HG03196 (cell line): Measurements from ENCODE around the gene FLT1.

Experiments
- ATAC-seq: cut with Tn5 transposase; IDR thresholded peaks from one replicate; pipeline ENCODE4 v1.9.1; 2021; ENCODE audit not compliant: unreplicated experiment

Gene FLT1

GRCh38 chr13:28464861-28465460 is 30.0 kb downstream of the FLT1 start:
- ATAC-seq: no peak

- no peak for ATAC-seq
These were observed 31.4 kb downstream of the FLT1 start for GRCh38 chr13:28463481-28463880.

- no peak for ATAC-seq
These were observed 35.0 kb downstream of the FLT1 start for GRCh38 chr13:28459911-28460310.

- no peak for ATAC-seq
These were observed 36.3 kb downstream of the FLT1 start for GRCh38 chr13:28458608-28459007.

DNA sequence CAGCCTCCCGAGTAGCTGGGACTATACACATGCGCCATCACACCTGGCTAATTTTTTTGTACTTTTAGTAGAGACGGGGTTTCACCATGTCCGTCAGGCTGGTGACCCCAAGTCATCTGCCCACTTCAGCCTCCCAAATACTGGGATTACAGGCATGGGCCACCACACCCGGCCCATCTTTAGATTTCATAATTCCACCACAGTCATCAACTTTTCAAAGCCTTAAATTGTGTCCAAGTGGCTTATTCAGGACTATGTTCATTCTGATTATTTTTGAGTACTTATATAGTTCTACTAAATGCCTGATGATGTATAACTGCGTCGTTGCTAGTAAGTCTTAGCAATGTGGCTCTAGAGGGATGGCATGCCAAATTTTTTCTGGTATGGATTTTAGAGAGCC is 36.9 kb downstream of the FLT1 start:
- no peak for ATAC-seq

DNA sequence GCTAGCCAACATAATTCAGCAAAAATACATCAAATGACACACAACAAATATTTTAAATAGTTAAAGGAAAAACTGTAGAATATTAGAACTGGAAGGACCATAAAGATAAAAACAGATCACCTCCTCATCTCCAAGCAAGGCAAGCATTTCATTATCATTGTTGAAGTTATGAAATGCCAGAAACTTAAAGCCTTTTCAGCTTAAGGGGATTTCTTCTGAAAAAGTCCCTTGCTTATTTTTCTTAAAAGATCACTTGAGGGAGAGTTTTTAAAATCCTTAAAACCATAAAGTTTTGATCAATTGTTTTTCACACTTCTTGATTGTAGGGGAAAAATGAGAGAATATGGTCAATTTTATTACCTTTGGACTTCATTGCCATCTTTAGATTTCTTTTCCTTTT is 37.4 kb downstream of the FLT1 start:
- ATAC-seq: no peak

- ATAC-seq: no peak
These were observed 39.2 kb downstream of the FLT1 start for GRCh38 chr13:28455580-28456194.

DNA sequence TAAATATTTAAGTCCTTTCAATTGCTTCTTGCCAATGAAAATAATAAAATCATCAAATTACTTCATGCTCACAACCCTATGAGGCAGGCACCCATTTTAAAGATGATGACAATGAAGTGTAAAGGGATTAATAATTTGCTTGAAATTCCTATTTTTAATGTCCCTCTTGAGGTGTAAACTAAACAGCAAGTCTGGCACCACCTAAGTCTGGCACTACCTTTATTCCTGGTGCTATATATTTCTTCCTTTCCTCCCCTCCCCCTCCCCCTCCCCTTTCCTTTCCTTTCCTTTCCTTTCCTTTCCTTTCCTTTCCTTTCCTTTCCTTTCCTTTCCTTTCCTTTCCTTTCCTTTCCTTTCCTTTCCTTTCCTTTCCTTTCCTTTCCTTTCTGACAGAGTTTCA is 42.2 kb downstream of the FLT1 start:
- ATAC-seq: no peak

DNA sequence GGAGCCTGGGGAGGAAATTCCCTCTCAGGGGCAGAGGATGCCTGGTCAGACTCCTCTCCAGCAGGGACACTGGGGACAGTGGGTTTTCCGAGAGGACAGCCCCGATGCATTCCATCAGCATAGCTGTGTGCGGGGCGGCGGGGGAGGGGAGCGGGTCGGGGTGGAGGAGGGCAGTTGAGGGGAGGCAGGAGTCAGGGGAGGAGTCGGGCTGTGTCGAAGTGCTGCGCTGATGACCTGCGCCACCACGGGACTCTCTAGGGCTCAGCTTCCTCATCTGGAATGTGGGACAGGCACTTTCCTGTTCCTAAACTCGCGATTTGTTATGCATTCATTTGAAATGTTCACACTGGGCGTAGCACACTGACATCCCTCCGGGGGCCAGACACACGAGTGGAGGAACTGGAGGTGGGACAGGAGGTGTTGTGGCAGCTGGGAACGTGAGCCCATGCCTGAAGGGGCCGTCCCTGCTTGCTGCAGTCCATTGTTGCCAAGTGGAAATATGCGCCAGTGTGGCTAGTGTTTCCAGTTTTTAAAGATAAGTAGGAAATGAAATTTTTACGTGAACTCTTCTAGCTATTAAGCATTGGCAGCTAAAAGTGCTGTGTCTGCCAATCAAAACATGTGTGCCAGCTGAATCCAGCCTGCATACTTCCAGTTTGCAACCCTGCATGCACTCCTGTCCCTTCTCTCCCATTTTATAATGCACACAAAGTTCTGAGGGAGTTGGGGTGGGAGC is 43.3 kb downstream of the FLT1 start:
- no peak for ATAC-seq

- ATAC-seq: no peak
These were observed 44.8 kb downstream of the FLT1 start for GRCh38 chr13:28449826-28450773.

DNA sequence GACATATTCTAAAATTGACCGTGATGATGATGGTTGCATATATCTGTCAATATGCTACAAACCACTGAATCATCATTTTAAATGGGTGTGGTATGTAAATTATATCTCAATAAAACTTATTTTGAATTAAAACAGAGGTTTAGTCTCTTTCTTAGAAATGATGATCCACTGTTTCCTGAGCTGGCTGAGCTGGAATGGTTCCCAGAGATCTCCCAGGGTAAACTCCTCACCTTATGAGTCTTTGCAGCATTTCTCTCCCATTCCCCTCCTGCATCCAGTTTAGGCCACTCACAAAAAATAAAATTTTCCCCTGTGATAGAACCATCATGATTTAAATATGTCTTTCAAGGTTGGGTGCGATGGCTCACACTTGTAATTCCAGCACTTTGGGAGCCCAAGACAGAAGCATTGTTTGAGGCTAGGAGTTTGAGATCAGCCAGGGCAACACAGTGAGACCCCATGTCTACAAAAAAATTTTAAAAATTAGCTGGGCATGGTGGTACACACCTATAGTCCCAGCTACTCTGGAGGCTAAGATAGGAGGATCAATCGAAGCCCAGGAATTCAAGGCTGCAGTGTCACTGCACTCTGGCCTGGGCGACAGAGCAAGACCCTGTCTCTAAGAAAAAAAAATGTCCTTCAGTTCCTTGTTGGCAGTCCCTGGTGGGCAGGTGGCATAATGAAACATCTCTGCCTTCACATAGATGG is 46.1 kb downstream of the FLT1 start:
- ATAC-seq: no peak

GRCh38 chr13:28447989-28448388 is 46.9 kb downstream of the FLT1 start:
- ATAC-seq: no peak

- no peak for ATAC-seq
These were observed 47.7 kb downstream of the FLT1 start for GRCh38 chr13:28447206-28447605.

DNA sequence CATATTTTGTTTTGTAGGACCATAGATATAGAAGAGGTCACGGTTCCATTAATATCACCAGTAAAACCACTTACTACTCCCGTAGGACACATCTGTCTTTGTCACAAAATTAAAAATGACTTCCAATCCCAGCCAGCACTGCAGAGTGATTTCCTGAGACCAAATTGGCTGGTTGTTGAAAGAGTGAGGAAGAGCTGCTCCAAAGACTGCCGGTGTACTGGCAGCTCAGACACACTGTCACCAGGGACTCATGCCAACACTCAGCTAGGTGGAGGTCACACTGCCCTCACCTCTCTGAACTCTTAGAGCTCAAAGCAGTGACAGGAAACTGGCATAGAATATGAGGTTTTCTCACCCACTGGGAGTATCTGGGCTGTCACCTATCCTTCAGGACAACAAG is 52.1 kb downstream of the FLT1 start:
- ATAC-seq: no peak

DNA sequence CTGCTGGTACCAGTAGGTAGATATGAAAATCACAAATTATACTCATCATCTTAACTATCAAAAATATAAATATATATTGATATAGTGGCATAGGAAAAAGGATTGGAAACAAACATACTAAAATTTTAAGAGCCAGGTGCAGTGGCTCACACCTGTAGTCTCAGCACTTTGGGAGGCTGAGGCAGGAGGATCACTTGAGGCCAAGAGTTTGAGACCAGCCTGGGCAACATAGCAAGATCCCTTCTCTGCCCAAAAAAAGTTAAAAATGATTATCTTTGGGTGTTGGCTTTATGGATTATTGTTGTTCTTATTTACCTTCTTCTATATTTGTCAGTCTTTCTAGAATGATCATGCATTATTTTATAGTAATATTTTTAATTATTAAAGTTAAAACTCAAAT is 53.4 kb downstream of the FLT1 start:
- no peak for ATAC-seq

- no peak for ATAC-seq
These were observed 54.0 kb downstream of the FLT1 start for GRCh38 chr13:28440774-28441504.

DNA sequence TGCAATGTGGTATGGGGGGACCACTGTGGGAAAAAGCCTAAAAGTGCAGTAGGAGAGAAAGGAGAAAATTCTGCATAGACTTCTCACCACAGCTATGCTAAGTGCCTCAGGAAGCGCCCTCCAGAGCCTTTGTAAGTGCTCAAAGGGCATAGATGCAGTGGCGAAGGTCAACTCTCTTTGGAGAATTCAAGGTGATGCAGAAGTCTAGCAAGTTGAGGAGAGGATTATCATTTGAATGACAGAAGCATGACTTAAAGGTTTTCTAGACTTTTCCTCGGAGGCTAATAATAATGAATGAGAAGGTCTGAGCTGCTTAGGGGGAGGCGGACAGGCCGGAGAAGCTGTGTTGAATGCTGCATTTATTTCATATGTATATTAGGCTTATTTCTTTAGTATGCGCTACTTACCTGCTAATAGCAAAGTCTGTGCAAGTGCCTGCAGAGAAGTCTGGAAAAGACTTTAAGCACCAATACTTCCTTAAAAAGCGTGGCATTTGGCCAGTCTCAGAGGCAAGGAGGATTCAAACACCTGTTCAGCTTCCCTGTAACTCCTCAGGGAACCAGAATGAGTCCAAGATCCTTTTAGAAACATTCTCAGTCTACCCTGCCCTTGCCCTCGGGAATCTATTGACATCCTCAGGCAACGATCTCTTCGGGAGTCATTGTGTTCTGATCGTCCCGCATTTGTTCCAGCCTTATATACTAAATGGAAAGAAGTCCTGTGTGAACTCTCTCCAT is 56.2 kb downstream of the FLT1 start:
- no peak for ATAC-seq

- no peak for ATAC-seq
These were observed 56.9 kb downstream of the FLT1 start for GRCh38 chr13:28438067-28438466.

DNA sequence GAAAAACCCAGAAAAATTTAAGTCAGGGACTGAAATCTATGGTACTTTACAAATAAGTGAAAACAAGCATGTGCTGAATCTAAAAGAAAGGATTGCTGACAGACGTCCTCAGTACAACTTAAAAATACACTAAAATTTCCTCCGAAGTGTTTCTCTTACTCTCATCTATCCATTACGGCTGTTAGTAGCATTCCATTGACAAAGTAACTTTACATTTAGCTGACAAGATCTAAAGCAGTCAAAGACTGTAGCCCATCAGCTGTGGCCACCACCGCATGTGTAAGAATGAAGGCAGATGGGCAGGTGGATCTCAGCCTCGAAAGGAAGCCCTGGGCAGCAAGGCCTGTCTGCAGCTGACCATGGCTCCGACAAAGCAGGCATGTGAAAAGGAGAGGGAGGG is 59.0 kb downstream of the FLT1 start:
- no peak for ATAC-seq
